Measurements from ENCODE around the gene INPPL1.
"Not testable (repeated sequence)": the region's sequence is repeated elsewhere in the genome, so short reads cannot be mapped to it uniquely, and the experiment has no call there.

INPPL1 gene, protein sequence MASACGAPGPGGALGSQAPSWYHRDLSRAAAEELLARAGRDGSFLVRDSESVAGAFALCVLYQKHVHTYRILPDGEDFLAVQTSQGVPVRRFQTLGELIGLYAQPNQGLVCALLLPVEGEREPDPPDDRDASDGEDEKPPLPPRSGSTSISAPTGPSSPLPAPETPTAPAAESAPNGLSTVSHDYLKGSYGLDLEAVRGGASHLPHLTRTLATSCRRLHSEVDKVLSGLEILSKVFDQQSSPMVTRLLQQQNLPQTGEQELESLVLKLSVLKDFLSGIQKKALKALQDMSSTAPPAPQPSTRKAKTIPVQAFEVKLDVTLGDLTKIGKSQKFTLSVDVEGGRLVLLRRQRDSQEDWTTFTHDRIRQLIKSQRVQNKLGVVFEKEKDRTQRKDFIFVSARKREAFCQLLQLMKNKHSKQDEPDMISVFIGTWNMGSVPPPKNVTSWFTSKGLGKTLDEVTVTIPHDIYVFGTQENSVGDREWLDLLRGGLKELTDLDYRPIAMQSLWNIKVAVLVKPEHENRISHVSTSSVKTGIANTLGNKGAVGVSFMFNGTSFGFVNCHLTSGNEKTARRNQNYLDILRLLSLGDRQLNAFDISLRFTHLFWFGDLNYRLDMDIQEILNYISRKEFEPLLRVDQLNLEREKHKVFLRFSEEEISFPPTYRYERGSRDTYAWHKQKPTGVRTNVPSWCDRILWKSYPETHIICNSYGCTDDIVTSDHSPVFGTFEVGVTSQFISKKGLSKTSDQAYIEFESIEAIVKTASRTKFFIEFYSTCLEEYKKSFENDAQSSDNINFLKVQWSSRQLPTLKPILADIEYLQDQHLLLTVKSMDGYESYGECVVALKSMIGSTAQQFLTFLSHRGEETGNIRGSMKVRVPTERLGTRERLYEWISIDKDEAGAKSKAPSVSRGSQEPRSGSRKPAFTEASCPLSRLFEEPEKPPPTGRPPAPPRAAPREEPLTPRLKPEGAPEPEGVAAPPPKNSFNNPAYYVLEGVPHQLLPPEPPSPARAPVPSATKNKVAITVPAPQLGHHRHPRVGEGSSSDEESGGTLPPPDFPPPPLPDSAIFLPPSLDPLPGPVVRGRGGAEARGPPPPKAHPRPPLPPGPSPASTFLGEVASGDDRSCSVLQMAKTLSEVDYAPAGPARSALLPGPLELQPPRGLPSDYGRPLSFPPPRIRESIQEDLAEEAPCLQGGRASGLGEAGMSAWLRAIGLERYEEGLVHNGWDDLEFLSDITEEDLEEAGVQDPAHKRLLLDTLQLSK

DNA sequence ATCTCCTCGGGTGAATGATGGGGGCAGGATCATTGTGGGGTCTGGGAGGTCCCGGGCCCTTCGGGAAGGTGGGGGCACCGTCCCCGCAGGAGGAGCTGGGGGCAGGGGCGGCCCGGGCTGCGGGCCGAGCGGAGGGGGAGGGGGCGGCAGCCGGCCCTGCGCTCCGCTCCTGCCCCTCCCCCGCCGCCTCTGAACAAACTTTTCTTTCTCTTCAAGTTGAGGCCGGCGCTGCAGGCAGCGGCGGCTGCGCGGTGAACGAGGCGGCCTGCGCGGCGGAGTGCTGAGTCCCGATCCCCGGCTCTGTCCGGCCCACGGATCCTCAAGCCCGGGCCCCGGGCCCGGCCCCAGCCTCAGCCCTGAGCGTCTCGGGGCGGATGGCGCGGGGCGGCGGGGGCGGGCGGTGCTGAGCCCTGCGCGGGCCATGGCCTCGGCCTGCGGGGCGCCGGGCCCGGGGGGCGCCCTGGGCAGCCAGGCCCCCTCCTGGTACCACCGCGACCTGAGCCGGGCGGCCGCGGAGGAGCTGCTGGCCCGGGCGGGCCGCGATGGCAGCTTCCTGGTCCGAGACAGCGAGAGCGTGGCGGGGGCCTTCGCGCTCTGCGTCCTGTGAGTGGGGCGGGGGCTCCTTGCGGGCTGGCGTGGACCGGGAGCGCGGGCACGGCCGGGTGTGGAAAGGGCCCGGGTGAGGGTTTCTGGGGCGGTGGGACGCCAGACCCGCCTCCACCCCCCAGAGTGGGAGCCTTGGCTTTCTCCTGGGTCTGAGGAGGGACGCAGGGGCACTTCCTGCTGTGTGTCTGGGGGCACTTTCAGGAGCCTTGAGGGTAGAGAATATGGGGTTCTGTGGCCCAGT is at the start of gene INPPL1:
Gene INPPL1 (plus strand): TSS at position 204 of the 847 bp plus-strand sequence. CDS start 218 bp downstream, at position 422.
- no peak for DNase-seq

DNA sequence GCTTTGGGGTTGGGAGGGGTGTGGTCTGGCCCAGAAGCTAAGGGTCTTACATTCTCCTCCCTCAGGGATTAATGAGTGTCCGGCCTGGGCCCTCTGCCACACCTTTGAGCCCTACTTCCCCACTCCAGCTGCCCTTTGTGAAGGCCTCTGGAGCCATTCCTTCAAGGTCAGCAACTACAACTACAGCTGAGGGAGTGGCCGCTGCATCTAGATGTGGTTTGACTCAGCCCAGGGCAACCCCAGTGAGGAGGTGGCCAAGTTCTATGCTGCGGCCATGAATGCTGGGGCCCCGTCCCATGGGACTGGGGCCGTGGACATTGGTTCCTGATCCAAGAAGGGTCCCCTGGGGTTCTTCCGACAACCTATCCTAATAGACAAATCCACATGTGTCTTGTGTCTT is 46.9 kb upstream of the INPPL1 start:
- DNase-seq = no peak

DNA sequence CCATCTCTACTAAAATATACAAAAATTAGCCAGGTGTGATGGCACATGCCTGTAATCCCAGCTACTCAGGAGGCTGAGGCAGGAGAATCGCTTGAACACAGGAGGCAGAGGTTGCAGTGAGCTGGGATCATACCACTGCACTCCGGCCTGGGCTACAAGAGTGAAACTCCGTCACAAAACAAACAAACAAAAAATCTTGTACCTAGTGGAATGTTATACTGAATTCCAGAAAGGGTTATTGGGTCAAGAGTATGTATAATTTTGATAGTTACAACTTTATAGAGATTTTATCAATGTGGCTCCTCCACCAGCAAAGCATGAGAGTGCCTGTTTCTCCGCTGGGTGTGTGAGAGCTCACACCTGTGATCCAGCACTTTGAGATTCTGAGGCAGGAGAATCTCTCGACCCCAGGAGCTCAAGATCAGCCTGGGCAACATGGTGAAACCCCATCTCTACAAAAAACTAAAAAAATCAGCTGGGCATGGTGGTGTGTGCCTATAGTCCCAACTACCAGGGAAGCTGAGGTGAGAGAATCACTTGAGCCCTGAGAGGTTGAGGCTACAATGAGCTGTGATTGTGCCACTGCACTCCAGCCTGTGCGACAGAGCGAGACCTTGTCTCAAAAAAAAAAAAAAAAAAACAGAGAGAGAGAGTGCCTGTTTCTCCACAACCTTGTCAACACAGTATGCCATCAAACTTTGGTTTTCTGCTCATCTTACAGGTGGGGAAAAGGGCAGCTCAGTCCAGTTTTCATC is 45.3 kb upstream of the INPPL1 start:
- DNase-seq = no peak

DNA sequence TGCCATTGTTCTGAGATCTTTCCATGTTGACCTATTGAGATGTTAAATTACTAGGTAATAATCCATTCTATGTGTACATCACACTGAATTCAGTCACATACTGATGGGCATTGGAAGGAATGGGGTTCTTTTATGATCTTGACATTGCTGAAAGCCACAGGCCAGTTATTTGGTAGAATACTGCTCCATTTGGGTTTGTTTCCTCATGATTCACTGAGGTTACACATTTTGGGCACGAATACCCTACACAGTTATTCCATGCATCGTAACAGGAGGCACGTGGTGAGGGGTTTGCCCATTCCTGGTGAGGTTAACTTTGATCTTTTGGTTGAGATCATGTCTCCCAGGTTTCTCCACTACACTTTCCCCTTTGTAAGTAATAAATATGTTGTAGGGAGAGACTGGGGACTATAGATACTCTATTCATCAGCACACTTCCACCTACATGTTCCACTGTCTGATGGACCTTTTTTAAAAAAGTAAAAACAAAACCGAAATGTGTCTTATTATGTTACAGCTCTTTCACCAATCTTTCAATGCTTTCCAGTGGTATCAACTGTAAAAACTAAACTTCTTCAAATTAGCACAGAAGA is 44.7 kb upstream of the INPPL1 start:
- no peak for DNase-seq

DNA sequence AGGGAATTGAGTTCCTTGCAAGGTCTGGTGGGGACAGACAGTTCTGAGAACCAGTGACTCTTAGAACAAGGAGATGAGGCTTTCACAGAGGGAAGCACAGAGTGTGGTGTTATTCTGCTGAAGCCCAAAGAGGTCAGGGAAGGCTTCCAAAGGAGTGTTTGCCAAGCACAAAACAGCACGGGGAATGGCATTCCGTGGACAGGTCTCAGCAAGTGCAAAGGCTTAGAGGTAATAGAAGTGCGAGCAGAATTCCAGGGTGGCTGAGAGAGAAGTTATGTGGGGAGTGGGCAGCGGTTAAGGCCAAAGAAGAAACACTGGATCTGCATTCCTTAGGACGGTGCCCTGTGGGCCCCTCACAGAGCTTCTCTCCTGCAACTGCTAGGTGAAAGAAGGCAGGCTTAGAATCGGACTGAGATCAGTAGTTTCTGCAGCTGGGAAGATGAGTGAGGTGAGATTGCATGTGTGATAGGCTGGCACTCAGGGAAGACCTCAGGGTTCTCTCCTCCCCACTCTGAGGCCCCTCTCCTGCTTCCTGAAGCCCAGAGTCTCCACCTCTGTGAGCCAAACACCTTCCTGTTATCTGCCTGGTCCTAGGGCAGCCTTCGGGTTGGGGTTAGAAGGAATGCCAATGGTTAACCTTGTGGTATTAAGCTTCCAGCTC is 43.5 kb upstream of the INPPL1 start:
- DNase-seq = not testable (repeated sequence)

DNA sequence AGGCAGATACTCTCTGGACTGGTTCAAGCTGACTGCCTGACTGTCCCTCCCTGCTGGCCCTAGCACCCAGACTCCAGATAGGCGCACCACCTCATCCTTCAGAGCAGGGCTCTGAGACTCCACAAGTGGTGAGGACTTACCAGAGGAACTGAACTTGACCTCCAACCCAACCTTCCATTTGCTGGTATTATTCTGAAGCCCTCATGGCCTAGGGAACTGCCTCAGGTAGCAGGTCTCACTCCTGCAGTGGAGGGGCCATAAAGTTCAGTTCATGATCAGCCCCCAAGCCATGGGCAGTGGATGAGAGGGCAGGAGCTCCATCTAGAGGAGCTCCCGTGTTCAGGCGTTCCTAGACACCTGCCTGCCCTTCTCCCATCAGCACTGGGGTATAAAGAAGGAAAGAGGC is 43.0 kb upstream of the INPPL1 start:
- not testable (repeated sequence) for DNase-seq

DNA sequence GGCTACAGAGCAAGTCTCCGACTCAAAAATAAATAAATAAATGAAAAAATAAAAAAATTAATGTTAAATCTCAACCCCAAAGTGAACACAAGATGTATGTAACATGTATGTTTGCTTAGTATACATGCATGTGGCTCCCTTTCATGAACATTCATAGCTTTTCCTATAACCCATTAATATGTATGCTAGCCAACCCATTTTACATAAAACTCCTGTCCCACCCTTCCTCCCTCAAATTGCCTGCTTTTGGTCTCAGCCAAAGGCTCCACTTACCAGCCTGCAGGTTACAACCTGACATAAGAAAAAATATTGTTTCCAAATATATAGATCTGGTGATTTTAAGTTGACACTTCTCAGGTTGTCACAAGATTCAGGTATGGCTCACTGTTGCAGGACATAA is 36.3 kb upstream of the INPPL1 start:
- no peak for DNase-seq

DNA sequence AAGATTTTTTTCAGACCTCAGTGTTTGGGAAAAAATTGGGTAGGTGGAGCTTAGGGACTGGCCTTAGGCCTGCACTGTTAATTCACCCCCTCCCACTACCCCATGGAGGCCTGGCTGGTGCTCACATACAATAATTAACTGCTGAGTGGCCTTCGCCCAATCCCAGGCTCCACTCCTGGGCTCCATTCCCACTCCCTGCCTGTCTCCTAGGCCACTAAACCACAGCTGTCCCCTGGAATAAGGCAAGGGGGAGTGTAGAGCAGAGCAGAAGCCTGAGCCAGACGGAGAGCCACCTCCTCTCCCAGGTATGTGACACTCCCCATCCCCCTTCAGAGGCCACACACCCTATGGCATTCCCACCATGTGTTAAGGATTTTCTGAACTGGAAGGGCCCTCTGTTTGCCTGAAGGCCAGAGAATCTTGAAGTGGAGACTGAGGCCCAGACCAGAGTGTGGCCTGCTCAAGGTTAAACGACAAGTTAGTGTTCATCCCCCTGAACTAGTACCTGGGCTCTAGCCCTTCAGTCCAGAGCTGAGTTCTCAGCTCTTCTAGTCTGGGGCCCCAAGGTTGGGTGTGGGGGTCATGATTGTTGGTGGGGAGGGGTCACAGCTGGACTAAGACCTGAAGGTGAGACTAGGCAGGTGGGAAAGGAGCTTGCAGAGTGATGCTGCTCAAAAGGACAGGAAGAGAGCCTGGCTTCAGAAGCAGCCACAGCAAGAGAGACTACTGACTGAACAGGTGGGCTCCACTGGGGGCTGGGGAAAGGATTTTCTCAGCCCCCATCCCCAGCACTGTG is 34.9 kb upstream of the INPPL1 start:
- no peak for DNase-seq

DNA sequence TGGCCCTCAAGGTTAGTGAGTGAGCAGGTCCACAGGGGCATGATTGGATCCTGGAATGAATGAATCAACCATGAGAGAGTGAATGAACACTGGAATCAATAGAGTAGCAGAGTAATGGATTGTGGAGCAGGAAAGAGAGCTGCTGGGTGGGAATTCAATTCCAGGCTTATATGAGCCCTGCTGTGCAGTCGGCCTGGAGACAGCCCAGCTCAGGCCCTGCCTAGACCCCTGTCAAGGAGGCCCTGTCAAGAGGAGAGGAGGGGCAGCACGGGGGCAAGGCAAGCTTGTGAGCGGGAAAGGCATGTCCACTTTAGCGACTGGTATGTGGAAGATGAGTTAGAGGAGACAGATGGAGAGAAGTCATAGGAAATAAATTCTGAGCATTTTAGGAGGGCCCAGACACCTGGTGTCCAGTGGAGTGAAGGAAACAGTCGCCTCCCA is 33.9 kb upstream of the INPPL1 start:
- no peak for DNase-seq

DNA sequence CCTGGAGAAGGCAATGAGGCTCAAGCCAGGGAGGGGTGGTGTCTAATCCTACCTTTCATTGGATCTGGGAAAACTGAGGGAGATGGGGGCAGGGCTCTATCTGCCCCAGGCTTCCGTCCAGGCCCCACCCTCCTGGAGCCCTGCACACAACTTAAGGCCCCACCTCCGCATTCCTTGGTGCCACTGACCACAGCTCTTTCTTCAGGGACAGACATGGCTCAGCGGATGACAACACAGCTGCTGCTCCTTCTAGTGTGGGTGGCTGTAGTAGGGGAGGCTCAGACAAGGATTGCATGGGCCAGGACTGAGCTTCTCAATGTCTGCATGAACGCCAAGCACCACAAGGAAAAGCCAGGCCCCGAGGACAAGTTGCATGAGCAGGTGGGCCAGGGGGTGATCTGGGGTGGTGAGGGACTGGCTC is 32.6 kb upstream of the INPPL1 start, which contains the start of gene FOLR1:
Gene FOLR1 (plus strand): TSS at position 180 of the 421 bp plus-strand sequence. CDS start 34 bp downstream, at position 214.
- DNase-seq = no peak

DNA sequence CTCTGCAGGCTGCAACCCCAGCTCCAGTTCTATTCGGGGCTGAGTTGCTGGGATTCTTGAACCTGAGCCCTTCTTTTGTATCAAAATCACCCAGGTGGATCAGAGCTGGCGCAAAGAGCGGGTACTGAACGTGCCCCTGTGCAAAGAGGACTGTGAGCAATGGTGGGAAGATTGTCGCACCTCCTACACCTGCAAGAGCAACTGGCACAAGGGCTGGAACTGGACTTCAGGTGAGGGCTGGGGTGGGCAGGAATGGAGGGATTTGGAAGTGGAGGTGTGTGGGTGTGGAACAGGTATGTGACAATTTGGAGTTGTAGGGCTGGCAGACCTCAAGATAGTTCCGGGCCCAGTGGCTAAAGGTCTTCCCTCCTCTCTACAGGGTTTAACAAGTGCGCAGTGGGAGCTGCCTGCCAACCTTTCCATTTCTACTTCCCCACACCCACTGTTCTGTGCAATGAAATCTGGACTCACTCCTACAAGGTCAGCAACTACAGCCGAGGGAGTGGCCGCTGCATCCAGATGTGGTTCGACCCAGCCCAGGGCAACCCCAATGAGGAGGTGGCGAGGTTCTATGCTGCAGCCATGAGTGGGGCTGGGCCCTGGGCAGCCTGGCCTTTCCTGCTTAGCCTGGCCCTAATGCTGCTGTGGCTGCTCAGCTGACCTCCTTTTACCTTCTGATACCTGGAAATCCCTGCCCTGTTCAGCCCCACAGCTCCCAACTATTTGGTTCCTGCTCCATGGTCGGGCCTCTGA is 28.9 kb upstream of the INPPL1 start:
- no peak for DNase-seq

DNA sequence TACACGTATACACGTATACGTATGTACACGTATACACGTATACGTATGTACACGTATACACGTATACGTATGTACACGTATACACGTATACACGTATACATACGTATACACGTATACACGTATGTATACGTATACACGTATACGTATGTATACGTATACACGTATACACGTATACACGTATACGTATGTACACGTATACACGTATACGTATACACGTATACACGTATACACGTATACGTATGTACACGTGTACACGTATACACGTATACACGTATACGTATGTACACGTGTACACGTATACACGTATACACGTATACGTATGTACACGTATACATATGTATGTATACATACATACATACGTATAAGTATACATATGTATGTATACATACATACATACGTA is 23.1 kb upstream of the INPPL1 start:
- not testable (repeated sequence) for DNase-seq

DNA sequence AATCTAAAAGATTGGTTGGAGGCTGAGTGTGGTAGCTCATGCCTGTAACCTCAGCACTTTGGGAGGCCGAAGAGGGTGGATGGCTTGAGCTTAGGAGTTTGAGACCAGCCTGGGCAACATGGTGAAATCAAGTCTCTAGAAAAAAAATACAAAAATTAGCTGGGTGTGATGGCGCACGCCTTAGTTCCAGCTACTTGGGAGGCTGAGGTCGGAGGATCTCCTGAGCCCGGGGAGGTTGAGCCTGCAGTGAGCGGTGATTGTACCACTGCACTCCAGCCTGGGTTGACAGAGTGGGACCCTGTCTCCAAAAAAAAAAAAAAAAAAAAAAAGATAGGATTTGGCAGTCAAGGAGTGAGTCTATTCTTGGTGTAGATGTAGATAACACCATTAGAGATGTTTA is 22.0 kb upstream of the INPPL1 start:
- DNase-seq = no peak

DNA sequence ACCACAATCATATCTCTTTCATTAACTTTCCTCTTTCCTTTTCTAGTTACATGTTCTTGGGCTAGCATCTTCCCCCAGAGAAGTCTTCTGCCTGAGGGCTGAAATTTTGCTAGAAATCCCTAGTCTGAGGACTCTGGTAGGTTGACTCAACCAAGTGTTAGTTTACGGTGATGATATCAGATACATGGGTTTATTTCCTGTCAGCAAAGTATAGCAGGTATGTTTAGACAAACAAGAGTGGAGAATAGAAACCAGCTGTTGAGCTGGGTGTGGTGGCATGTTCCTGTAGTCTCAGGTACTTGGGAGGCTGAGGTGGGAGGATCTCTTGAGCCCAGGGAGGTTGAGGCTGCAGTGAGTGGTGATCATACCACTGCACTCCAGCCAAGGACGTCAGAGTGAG is 21.4 kb upstream of the INPPL1 start:
- DNase-seq = no peak

DNA sequence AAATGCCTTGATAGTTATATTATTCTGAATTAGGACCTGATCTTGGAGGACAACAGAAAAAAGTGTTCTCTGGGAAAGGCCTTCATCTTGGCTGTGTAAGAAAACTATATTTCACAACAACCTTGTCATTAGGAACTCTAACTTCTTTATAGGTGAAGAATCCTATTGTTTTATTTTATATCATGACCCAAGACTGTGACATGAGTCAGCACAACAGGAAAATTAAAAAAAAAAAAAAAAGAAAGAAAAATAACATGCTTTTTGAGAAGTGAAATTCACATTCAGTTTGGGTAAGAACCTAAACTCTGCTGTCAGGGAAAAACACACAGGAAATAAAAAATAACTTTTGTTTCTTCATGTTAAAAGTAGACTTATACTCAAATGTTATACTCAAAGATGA is 19.7 kb upstream of the INPPL1 start:
- DNase-seq = no peak

DNA sequence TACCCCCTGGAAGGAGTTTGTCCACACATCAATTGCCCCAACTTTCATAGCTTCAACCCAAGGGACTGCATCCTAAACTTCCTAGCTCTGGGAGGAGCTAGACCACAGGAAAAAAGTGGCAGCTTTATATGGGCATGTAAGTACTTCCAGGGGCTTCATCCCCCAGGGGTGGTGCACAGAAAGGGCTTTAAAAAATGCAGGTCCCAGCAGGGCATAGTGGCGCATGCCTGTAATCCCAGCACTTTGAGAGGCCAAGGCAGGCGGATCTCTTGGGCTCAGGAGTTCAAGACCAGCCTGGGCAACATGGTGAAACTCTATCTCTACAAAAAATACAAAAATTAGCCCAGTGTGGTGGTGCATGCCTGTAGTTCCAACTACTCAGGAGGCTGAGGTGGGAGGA is 17.8 kb upstream of the INPPL1 start:
- DNase-seq = not testable (repeated sequence)

DNA sequence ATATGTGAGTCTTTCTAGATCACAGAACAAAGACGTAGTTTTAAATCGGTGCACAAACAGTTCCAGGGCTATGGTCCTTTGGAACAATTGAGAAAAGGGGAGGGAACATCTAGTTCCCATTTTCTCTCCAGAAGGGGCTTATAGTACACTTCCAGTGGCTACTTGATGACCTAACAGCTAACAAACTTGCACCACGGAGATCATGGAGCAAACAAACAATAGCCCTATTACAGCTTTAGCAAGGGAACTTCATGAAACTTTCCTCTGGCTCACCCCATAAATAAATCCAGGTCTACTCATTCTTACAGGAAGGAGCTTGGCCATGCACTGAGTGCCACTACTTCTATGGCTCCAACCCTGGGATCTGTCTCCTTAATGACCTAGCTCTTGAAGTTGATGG is 16.3 kb upstream of the INPPL1 start:
- no peak for DNase-seq

DNA sequence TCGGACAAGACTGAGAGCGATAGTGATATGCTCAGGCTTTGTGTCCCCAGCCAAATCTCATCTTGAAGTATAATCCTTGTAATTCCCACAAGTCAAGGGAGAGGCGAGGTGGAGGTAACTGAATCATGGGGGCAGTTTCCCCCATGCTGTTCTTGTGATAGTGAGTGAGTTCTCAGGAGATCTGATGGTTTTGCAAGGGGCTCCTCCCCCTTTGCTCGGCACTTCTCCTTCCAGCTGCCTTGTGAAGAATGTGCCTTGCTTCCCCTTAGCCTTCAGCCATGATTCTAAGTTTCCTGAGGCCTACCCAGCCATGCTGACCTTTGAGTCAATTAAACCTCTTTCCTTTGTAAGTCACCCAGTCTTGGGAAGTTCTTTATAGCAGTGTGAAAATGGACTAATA is 15.5 kb upstream of the INPPL1 start:
- no peak for DNase-seq

DNA sequence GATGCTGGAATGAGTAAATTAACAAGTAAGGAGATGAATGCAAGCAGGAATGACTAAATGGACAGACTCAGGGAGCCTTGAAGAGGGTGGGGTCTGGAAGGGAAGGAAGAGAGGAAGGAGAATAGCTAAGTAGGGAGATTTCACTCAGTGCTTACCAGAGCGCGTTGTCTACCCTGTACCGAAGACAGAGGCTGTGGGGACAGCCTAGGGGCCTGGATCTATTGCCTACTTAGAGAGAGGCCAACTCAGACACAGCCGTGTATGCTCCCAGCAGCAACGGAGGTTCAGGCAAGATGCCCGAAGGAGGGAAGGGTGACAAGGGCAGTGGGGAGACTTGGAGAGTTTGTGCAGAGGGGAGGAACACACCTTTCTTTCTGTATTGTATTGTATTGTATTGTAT is 7.9 kb upstream of the INPPL1 start, which contains the start of gene FOLR2:
Gene FOLR2 (plus strand): TSS at position 157 of the 400 bp plus-strand sequence. CDS start 1,791 bp downstream, outside the sequence.
- DNase-seq = no peak

Measured in activated CD4-positive, alpha-beta T cell treated with anti-CD3 and anti-CD28 coated beads for 1 hour (primary cell).